Stomach (tissue), 9 donors: ENCODE data around the gene PAX5. TPM values are rescaled to one million over a fixed set of nuclear protein-coding genes. Genes with fewer than 3 reads are reported as not detected.

Experiments used
- DNase-seq, 2 donors: peaks; one replicate each; pipeline versions ENCODE4 v3.0.0 to v3.0.0-alpha.2; 2013 to 2019
- H3K27ac ChIP-seq, 5 donors: fragments of 200-600 bp in 4 of 5; sonication (generic) in 4 of 5; one replicate each; pipeline ENCODE4 v1.5.1; 2013 to 2019; ENCODE audit warnings: mild to moderate bottlenecking in 1 of 5, moderate library complexity in 1 of 5
- H3K27me3 ChIP-seq, 3 donors: fragments of 200-600 bp; sonication (generic); one replicate each; pipeline ENCODE4 v1.5.1; 2017 to 2019; ENCODE audit warnings: mixed run types in 1 of 3
- H3K36me3 ChIP-seq, 4 donors: fragments of 200-600 bp; sonication (generic); 1 replicate in 3 of 4; 2 replicates in 1 of 4; pipeline ENCODE4 v1.5.1; 2016 to 2019
- H3K4me1 ChIP-seq, 4 donors: fragments of 200-600 bp; sonication (generic); one replicate each; pipeline ENCODE4 v1.5.1; 2016 to 2019
- H3K4me3 ChIP-seq, 4 donors: fragments of 200-600 bp; sonication (generic) in 3 of 4; one replicate each; pipeline ENCODE4 v1.5.1; 2016 to 2019; ENCODE audit warnings: mild to moderate bottlenecking in 1 of 4
- H3K9me3 ChIP-seq, 4 donors: fragments of 200-600 bp; sonication (generic); one replicate each; pipeline ENCODE4 v1.5.1; 2016 to 2019
- EP300 ChIP-seq: sonication (generic); formaldehyde crosslinking; IDR thresholded peaks from one replicate; pipeline ENCODE4 v1.6.1; 2017; ENCODE audit warnings: antibody characterized with exemption
- POLR2A ChIP-seq, 4 donors: fragments of 450-650 bp; IDR thresholded peaks; one replicate each; pipeline ENCODE4 v1.6.1; 2016; ENCODE audit warnings: antibody characterized with exemption in 4 of 4, control low read depth in 2 of 4, mild to moderate bottlenecking in 1 of 4, moderate library complexity in 1 of 4
- POLR2AphosphoS5 ChIP-seq, 3 donors: sonication (generic); formaldehyde crosslinking; IDR thresholded peaks; one replicate each; pipeline ENCODE4 v1.6.1; 2016; ENCODE audit warnings: antibody characterized with exemption in 3 of 3
- WGBS, 5 donors: extraction: QIAGEN DNeasy Blood & Tissue Kit in 3 of 5; methylation state at CpG; one replicate each; pipeline versions ENCODE4 v1.1.5 to v1.1.7; 2013 to 2018; 5-methylcytosine and 5-hydroxymethylcytosine counted together
- intact Hi-C: fragments of 100-400 bp; cut with DNase I; formaldehyde crosslinking; loops from one replicate; pipeline ENCODE4 v1.15.1; 2023; ENCODE audit warnings: low total_unique reads
- polyA plus RNA-seq, 3 donors: library from polyadenylated mRNA; stranded (reverse); fragments of 200-250 nt; gene quantifications; one replicate each; pipeline ENCODE4 v1.2.3, GENCODE V29; 2013
- total RNA-seq, 5 donors: library from RNA; depleted of rRNA; stranded (reverse); fragments of >200 nt; gene quantifications; one replicate each; pipeline versions ENCODE4 v1.1.0 to v1.2.3, GENCODE V29; 2014 to 2016
- TF ChIP-seq, protein P1 (sequence below), 7 experiments: fragments of 450-650 bp in 4 of 7; fragments of 200-600 bp in 3 of 7; sonication (generic) in 3 of 7; IDR thresholded peaks; one replicate each; pipeline ENCODE4 v1.5.1; 2016 to 2019; ENCODE audit warnings: antibody characterized with exemption in 7 of 7, control low read depth in 2 of 7, mild to moderate bottlenecking in 1 of 7
- donor health status: healthy with polysubstance abuse.
- donor health status: Bipolar disorder and iron deficiency.
- donor health status: healthy.

Gene PAX5
- total and polyA plus RNA-seq, 8 donors = 0.43 to 1.3 TPM; not detected in 6

DNA sequence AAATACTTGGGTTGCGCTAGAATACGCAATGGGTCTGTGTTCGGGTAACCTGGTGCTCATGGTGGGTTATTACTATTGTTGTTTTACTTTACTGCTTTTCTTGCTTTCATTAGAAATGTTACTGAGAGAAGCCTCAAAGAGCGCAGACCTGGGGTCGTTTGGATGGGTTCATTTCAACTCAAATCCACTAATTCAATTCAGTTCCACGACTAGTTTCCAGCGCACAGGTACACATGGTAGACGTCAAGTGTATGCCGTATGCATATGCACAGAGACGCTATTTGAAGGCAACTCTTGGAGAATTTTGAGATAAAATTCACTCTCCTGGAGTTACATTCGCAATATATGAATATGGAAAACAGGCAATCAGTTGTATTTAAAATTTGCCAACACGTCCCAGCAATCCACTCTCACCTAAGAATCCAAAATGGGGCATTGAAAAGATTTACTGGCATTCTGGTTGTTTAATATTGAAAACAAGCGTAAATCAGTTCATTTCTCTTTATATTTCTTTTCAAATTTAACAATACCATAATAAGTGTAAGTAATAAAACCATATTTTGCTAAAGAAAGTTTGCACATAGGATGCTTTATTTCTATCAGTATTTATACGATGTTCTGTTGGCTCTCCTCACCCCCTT, 4.4 kb upstream of the PAX5 start:
- no peak for TF ChIP-seq EP300
- no peak for TF ChIP-seq POLR2AphosphoS5 (IDR thresholded peaks at IDR 0.05)
- Histone ChIP-seq H3K36me3 (no peaks in the 10 kb centered on the region), H3K27ac (no peak overlapping the region), H3K4me1 (peaks cover 36 to 48% (median 43%) of the 10 kb centered on the region in 4 donors), H3K4me3 (peak overlapping the region in 1 of 4 donors; percentile 75), H3K27me3 (peaks cover 32 to 99% (median 77%) of the 10 kb centered on the region in 3 donors), H3K9me3 (peaks cover 0 to 4% (median 0%) of the 10 kb centered on the region in 4 donors)
- no peak for DNase-seq
- intact Hi-C loops = no loop called here
- 21 to 33% (median 22%) methylated on average over 14 of the region's 14 CpGs for WGBS, 5 donors

DNA sequence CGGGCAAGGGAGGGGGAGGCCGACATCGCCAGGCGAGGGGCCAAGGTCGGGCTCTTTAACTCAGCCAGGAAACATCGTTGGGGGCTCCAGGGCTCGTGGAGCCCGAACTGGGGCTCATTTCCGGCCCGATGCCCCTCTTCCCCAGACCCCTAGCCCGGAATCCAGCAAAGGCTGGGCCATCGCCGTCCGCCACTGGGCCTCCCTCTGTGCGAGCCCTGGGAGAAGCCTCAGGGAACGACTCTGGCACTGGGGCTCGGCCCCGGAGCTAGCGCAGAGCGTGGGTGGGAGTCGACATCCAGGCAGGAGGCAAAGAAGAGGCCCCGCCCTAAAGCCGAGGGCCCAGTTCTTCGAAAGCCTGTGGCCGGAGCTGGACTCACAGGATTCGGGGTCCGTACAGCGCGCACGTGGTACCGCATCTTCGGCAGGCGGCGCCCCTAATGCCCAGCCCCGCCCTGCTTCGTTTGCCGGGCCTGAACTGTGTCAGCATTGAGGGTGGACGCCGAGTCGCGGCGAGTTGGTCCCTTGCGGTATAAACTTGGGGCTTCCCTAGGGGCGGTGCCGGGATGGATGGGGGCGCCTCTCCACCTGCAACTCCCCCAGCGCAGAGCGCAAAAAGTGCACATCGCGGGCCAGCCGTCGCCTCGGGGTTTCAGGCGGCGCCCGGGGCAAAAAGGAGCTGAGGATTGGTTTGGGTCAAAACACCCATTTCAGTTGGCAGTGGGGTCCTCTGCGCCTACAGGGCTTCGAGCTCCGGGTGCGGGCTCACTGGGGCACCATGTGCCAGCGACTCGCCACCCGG, 3.6 kb upstream of the PAX5 start:
- Histone ChIP-seq H3K36me3 (no peaks in the 10 kb centered on the region), H3K9me3 (peaks cover 0 to 4% (median 0%) of the 10 kb centered on the region in 4 donors), H3K4me1 (peaks cover 36 to 48% (median 43%) of the 10 kb centered on the region in 4 donors), H3K4me3 (peak overlapping the region; percentile 45 to 75 (median 52)), H3K27me3 (peaks cover 37 to 99% (median 79%) of the 10 kb centered on the region in 3 donors), H3K27ac (peak overlapping the region in 1 of 5 donors; percentile 15)
- peak in 1 of 2 donors; percentile 43 for DNase-seq
- no peak for TF ChIP-seq POLR2A (IDR thresholded peaks at IDR 0.05)
- TF ChIP-seq EP300 = no peak
- TF ChIP-seq POLR2AphosphoS5 (IDR thresholded peaks at IDR 0.05) = no peak
- TF ChIP-seq, protein P1, sequence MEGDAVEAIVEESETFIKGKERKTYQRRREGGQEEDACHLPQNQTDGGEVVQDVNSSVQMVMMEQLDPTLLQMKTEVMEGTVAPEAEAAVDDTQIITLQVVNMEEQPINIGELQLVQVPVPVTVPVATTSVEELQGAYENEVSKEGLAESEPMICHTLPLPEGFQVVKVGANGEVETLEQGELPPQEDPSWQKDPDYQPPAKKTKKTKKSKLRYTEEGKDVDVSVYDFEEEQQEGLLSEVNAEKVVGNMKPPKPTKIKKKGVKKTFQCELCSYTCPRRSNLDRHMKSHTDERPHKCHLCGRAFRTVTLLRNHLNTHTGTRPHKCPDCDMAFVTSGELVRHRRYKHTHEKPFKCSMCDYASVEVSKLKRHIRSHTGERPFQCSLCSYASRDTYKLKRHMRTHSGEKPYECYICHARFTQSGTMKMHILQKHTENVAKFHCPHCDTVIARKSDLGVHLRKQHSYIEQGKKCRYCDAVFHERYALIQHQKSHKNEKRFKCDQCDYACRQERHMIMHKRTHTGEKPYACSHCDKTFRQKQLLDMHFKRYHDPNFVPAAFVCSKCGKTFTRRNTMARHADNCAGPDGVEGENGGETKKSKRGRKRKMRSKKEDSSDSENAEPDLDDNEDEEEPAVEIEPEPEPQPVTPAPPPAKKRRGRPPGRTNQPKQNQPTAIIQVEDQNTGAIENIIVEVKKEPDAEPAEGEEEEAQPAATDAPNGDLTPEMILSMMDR (IDR thresholded peaks at IDR 0.05) = no peak
- intact Hi-C loops = no loop called here
- 4 to 10% (median 8%) methylated on average over 40 to 63 of the region's 63 CpGs for WGBS, 5 donors

DNA sequence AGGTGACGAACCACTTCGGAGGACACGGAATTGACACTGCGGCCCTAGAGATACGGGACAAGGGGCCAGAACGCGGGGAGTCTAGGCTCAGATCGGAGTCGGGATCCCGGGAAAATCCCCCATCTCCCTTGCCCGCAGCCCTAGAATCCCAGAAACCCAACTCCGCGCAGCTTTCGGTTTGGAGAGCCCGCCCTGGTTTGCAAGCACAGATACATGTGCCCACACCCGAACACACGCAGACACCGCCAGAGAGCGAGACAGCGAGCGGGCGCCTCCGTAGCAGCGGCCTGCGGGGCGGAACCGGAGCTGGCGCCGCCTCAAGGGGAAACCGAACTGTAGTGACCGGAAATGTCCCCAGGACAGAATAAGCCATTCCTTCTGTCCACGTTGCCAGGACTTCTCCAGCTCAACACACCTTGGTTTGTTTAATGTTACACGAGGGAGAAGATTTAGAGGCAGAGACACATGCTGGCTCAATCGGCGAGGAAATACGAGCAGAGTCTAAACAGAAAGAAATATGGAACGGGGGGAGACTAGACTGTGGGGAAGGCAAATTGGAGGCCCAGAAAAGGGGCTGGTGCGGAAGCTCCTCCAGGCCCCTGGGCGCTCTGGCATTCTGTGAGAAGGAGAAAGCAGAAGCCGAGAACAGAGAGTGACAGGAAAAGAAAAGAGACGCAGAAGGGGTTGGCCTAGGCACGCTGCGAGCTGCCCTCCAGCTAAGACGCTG, 2.9 kb upstream of the PAX5 start:
- H3K36me3 ChIP-seq = no peaks in the 10 kb centered on the region
- H3K9me3 ChIP-seq = peaks cover 0 to 4% (median 0%) of the 10 kb centered on the region in 4 donors
- no peak for TF ChIP-seq EP300
- TF ChIP-seq POLR2A (IDR thresholded peaks at IDR 0.05) = no peak
- TF ChIP-seq, protein P1 (IDR thresholded peaks at IDR 0.05) = no peak
- TF ChIP-seq POLR2AphosphoS5 (IDR thresholded peaks at IDR 0.05) = peak in 1 of 3 donors; percentile 26
- H3K4me3 ChIP-seq = peak overlapping the region; percentile 45 to 75 (median 52)
- DNase-seq = peak; percentile 58 to 76
- H3K27me3 ChIP-seq = peaks cover 43 to 100% (median 80%) of the 10 kb centered on the region in 3 donors
- WGBS, 5 donors = 1 to 2% (median 1%) methylated on average over 24 to 44 of the region's 44 CpGs
- H3K27ac ChIP-seq = peak overlapping the region in 1 of 5 donors; percentile 52
- peaks cover 36 to 48% (median 43%) of the 10 kb centered on the region in 4 donors for H3K4me1 ChIP-seq
- intact Hi-C loops = no loop called here

DNA sequence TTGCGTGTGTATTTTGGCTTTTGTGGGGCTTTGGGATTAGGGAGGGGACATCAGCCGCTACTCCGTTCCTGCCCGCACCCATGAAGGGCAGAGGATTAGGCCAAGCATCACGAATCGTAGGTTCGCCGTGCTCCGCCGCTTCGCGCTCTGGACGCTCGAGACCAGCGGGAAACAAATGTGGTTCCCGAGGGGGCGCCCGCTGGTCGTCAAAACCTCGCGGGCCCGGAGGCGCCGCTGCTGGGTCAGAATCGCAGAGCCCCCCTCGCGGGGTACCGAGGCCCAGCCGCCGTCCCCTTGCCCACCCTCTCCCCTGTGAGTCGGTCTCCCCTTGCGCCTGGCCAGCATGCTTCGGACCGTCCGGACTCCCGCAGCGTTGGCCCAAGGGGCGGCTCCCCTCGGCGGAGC, 2.3 kb upstream of the PAX5 start:
- TF ChIP-seq POLR2AphosphoS5 (IDR thresholded peaks at IDR 0.05) = no peak
- TF ChIP-seq EP300 = no peak
- TF ChIP-seq, protein P1 (IDR thresholded peaks at IDR 0.05) = no peak
- TF ChIP-seq POLR2A (IDR thresholded peaks at IDR 0.05) = no peak
- peak in 1 of 2 donors; percentile 51 for DNase-seq
- H3K4me1 ChIP-seq = peaks cover 36 to 48% (median 43%) of the 10 kb centered on the region in 4 donors

More for the DNA sequence above, 2.3 kb upstream of the PAX5 start:
- Histone ChIP-seq H3K9me3 (peaks cover 0 to 4% (median 0%) of the 10 kb centered on the region in 4 donors), H3K4me3 (peak overlapping the region; percentile 45 to 75 (median 52)), H3K27ac (peak overlapping the region in 1 of 5 donors; percentile 52), H3K27me3 (peaks cover 46 to 100% (median 82%) of the 10 kb centered on the region in 3 donors), H3K36me3 (no peaks in the 10 kb centered on the region)
- WGBS, 5 donors = 3 to 11% (median 8%) methylated on average over 21 to 40 of the region's 40 CpGs
- intact Hi-C loops = no loop called here
